GM18526 (cell line): ENCODE data around the gene PDE4A.

Experiments
- POLR2A ChIP-seq: IDR thresholded peaks from 3 replicates; pipeline ENCODE4 v1.6.1; 2011; ENCODE audit not compliant: insufficient read length; ENCODE audit errors: extremely low read depth

PDE4A gene

DNA sequence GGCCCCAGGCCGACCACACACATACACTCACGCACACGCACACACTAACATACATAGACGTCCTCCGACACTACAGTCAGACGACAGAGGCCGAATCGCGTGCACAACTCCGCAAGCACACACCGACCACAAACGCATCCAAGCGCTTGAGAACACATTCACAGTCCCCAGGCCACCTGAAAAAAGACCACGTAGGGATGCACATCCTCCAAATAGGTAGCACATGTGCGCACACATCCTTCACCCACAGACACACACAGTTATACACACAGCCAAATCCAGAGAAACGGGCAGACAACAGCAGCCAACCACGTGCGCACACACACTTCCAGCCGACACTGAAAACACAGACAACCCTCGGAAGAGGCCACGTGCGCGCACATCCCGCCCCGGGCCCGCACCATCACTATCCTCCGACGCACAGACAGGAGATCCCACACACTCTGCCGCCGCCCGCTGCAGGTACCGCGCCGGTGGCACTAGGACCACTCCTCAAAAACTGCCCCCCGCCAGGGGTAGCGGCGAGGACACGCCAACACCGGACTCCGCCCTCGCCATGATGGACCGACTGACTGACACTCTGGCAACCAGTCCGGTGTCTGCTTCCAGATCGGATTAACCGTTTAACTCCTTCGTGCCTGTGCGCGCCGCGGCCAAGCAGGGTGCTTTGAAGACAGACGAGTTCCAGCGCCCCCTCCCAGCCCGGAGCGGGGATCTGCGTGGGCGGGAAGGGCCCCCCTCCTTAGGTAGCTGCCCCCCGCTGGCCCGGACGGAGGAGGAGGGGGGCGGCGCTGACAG, 493 bp upstream of the PDE4A start:
- TF ChIP-seq POLR2A: no peak

- TF ChIP-seq POLR2A: no peak
Measured at GRCh38 chr19:10421240-10422045, 1.1 kb downstream of the PDE4A start.

DNA sequence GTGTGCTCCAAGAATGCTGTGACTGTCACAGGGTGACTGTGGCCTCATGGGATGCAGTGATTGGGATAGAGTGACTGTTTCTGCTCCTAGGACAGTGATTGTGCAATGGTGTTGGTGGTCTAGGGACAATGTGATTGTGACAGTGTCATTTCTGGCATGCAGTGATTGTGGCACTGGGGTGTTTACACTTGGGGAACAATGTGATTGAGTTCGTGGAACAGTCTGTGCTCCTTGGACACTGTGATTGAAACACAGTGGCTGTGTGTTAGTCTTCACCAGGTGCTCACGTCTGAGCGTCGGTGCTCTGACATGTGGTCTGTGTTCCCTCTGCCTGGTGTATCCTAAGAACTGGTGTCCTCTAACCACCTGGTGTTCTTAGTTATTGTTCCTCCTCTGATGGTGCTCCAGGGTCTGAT, 1.7 kb downstream of the PDE4A start:
- no peak for TF ChIP-seq POLR2A

GRCh38 chr19:10422846-10423245, 2.5 kb downstream of the PDE4A start:
- no peak for TF ChIP-seq POLR2A

DNA sequence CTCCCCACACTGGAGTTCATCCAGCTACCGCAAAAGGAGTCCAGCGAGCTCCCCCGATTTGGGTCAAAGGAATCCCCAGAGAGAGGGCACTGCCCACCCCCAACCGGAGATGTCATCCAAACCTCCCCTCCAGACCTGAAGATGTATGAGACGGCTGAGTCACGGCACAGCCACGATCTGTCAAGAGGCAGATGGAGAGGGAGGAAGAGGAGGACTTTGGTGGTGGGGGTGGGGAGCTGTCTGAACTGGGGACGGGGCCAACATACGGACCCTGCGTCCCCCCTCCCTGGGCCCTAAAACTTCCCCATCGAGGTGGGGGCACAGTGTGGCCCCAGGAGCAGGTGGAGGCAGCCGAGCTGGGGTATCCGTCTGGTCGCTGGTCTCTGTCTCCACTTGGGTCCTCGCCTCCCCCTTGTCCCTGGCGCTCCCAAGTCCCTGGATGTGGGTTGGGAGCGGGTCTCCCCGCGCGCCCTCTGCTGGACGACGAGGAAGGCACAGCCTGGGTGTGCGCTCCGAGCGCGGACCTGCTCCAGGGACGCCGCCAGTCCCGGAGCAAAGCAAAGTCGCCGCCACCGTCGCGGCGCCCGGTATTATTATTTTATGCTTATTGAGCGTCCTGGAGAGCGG, 3.8 kb downstream of the PDE4A start:
- TF ChIP-seq POLR2A: no peak

- TF ChIP-seq POLR2A: no peak
Measured at GRCh38 chr19:10427169-10427568, 6.8 kb downstream of the PDE4A start.

DNA sequence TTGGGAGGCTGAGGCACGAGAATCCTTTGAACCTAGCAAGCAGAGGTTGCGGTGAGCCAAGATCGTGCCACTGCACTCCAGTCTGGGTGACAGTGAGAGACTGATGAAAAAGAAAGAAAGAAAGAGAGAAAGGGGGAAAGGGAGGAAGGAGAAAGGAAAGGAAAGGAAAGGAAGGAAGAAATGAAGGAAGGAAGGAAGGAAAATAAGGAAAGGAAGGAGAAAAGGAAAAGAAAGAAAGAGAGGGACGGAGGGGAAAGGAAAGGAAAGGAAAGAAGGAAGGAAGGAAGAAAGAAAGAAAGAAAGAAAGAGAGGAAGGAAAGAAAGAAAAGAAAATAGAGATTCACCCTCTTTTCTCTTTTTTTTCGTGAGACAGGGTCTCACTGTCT, 8.7 kb downstream of the PDE4A start:
- no peak for TF ChIP-seq POLR2A

- peak; percentile 36 for TF ChIP-seq POLR2A
Measured at GRCh38 chr19:10430505-10431253, 10.3 kb downstream of the PDE4A start.

GRCh38 chr19:10431254-10431942, 11.1 kb downstream of the PDE4A start:
- TF ChIP-seq POLR2A: no peak

- TF ChIP-seq POLR2A: no peak
Measured at GRCh38 chr19:10431943-10432735, 11.8 kb downstream of the PDE4A start.

GRCh38 chr19:10432736-10433130, 12.4 kb downstream of the PDE4A start:
- TF ChIP-seq POLR2A: no peak

GRCh38 chr19:10433131-10433536, 12.8 kb downstream of the PDE4A start:
- no peak for TF ChIP-seq POLR2A

DNA sequence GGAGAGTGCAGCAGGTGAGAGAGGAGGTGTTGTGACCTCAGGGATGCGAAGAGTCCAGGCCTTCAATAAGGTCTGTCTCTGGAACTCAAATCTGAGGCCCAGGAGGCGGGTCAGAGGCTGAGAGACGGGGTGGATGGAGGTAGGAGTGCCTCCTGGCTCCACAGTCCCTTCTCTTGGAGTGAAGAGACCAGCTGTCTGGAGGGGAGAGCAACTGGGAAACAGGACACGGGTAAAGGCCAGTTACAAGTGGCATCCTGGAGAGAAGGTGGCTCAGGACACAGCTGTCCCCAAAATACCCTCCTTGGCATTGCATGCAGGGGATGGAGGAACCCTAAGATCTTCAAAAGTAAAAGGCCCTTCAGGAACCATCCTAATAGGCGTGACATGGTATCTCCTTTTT, 19.2 kb downstream of the PDE4A start:
- no peak for TF ChIP-seq POLR2A

DNA sequence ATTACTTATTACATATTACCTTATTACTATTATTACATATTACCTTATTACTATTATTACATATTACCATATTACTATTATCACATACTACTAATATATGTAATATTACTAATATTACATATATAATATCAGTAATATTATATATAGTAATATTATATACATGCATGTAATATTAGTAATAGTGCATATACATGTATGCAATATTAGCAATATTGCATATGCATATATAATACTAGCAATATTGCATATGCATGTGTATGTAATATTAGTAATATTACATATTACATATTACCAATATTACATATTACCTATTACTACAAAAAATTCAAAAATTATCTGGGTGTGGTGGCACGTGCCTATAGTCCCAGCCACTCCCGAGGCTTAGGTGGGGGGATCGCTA, 22.4 kb downstream of the PDE4A start:
- no peak for TF ChIP-seq POLR2A
